GM21390 (cell line): ENCODE data around the gene ALDH3B2.
"Not testable (repeated sequence)": the region's sequence is repeated elsewhere in the genome, so short reads cannot be mapped to it uniquely, and the experiment has no call there.

ENCODE experiments used
- ATAC-seq: cut with Tn5 transposase; IDR thresholded peaks from one replicate; pipeline ENCODE4 v1.9.1; 2021; ENCODE audit not compliant: unreplicated experiment

The ALDH3B2 gene

DNA sequence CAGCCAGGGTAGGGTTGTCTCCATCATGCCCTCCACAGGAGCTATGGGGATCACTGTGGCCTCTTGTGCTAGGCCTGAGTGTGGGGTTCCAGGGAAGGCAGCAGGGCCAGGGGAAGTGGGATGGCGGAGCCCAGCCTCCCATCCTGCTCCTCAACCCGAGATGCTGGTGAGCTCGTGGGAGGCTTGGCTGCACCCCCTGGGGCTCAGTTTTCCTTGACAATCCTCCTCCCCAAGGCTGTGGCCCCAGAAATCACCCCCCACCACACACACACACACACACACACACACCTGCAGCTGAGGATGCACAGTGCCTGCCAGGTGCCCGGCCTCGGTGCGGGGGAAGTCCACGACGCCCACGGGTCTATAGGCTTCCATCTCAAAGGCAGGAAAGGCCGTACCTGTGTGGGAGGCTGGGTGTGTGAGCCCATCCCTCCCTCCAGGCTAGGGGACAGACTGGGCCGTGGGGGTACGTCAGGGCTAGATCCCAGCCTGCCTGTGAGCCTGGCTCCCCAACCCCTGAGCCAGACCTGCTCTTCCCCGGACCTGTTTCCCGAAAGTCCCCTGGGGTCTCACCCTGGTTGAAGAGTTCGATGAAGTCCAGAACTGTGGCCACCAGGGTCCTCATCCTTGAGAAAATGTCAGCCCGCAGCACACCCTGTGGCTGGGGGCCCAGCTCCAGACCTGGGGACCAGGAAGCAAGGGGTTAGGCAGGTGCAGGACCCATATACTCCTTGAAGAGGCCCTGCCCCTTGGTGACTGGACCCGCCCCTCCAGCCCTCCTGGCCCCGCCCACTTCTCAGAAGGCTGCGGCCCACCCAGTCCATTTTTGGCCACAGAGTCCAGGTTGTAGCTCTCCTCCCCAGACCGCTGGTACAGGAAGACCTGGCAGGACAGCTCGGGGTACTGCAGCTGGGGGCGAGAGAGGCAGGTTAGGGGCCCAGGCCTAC lies 29.7 kb downstream of the ALDH3B2 start:
- ATAC-seq, result no peak

DNA sequence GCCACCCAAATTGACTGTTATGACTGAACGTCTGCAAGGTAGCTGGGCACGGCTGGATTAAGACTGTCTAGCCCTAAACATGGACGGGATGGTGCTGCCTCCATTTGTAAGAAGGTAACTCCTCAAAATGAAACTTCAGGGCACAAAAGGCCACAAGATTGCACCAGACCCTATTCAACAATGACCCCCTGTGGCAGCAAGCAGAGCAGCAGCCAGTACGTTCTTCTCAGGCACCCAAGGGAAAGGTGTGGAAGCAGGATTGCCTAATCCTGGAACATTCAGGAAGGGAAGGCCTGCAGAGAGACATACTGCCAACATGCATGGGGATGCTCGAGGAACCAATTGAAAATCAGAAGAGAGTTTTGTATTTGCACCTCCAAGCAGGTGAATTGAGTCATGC lies 30.4 kb downstream of the ALDH3B2 start:
- no peak for ATAC-seq

DNA sequence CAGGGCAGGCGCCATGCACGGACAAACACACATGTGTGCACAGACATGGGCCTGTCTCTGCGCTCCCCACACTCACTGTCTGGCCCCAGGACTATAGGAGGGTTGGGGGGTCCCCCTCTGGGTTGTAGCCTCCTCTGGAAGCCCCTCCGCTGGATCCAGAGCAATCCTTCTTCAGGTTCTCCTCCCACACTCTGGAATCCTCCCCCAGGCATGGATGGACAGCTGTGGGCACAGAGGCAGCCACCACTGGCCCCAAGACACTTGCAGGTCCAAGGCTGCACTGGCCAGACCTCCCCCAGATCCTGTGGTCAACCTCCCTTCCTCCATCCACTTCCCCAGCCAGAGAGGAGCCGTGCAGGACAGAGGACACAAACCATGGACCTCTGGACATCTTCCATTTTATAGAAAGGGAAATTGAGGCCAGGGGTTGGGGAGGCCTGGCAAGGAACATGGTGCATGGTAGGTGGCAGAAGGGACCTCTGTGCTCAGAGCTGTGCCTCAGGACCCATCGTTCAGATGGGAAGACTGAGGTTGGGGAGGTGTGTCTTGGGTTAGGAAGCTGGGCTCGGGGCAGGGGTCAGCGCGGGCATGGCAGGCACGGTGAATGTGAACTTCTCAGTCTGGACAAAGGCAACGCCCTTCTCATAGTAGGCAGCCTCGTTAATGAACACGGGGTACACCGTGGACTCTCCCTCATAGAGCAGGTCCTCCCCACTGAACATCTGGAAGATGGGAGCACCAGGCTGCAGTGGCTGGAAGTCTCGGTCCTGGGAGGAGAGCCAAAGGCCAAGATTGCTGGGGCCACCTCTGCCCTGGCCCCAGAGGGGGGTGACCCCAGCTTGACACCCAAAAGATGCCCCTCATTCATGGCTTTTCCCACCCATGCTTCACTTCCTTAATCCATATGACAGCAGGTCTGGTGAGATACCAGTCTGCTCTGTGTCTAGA lies 32.0 kb downstream of the ALDH3B2 start:
- ATAC-seq, result no peak

DNA sequence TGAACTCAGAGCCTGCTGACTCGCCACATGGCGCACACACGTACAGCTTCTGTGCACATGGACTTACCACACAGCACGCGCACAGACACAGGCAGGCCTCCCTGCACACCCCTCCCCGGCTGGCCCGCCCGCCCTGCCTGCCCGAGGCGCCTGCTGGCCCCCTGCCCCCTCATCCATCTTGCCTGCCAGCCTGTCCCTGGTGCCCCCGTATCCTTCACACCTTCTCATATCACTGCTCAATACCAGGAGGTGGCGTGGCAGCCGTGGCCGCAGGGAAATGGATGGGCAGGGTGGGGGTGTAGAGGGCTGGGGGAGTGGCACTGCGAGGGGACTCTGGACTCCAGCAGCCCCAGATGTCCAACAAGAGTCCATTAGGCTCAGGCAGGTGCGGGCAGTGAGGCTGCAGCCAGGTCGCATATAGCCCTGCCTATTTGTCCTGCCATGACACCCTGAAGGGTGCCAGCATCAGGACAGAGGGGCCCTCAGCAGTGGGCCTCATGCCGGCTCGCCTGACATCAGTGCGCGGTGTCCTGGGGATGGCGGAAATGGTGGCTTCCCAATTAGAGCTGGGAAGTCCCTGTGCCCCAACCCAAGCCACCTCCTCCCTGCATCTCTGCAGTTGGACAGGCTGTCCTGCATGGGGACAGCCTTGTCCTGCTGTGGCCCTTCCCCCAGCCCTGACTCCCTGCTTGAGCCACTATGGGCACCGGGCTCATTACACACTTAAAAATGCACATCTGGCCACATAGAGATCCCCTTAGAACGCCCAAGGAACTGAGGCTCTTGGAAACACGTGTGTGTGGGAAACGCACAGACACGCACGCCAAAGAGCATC lies 32.9 kb downstream of the ALDH3B2 start:
- no peak for ATAC-seq

DNA sequence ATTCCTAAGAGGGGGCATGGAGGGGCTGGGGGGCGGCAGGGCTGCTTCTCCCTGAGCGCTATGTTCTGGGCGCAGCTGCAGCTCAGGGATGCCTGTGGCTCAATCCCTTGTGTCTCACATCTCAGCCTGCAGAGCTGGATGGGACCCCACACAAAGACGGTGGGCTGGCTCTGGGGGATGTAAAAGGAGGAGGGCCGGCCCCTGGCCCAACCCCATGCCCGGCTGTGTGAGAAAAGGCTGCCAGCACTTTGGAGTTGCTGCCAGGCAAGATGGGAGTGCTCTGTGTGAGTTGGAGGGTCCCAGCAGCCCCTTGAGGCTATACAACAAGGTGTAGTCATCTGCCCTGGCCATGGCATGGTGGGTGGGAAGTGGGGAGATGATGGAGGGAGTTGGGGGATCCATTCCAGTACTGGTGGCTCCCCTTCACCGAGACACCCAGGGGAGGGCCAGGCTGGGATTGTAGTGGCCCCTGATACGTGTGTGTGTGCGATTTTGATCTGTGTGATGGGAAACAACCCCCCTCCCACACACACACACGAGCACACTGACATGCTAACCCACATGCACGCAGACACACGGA lies 33.6 kb downstream of the ALDH3B2 start:
- no peak for ATAC-seq

DNA sequence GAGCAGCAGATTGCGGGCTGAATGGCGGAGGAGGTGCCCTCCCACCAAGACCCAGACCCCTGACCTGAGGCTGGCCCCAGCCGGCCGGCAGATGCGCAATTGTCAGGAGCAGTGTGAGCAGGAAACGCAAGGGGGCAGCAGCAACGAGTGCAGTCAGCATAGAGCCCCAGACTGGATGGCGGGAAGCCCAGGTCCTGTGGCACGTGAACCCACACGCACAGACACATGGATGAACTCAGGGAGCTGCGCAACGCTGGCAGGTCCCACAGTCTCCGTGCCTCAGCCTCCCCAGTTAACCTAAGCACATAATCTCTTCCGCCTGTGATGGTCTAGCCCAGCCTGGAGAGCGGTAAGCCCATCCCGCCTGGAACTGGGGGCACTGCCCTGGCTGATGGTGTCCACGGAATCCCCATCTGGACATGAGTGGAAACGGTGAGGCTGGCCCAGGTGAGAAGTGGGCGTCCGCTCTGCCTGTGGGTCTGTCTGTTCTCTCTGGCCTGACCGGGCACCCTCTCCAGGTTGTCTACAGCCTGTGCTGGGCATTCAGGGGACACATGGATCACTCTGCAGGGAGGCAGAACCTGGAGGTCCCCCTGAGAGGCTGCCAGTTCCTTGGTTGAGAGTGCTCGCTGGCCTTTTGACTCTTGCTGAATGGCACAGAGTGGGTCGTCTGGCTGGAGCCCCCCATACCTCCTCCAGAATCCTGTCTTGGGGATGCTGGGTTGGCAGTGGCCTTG lies 34.2 kb downstream of the ALDH3B2 start:
- no peak for ATAC-seq

DNA sequence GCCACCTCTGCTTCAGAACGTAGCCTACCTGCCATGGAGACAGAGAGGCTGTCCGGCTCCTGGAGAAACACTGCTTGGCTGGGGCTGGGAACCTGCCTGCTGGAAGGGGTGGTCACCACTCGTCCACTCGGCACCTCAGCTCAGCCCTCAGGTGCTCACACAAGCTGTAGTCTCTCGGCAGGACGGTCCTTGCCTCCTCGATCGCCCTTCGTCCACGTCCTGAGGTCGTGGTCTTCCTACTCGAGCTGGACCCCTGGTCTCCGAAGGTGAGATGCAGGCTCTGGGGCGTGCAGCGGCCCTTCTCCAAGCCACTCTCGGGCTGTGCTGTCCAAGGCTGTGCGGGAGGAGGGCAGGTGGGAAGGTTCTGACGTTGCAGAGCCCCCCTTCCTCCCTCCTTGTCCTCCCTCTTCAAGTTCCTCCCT lies 35.0 kb downstream of the ALDH3B2 start, which contains the start of gene TBX10:
Gene TBX10 (minus strand): TSS at position 326 of the 422 bp plus-strand sequence. CDS start 291 bp downstream, at position 35.
- no peak for ATAC-seq

DNA sequence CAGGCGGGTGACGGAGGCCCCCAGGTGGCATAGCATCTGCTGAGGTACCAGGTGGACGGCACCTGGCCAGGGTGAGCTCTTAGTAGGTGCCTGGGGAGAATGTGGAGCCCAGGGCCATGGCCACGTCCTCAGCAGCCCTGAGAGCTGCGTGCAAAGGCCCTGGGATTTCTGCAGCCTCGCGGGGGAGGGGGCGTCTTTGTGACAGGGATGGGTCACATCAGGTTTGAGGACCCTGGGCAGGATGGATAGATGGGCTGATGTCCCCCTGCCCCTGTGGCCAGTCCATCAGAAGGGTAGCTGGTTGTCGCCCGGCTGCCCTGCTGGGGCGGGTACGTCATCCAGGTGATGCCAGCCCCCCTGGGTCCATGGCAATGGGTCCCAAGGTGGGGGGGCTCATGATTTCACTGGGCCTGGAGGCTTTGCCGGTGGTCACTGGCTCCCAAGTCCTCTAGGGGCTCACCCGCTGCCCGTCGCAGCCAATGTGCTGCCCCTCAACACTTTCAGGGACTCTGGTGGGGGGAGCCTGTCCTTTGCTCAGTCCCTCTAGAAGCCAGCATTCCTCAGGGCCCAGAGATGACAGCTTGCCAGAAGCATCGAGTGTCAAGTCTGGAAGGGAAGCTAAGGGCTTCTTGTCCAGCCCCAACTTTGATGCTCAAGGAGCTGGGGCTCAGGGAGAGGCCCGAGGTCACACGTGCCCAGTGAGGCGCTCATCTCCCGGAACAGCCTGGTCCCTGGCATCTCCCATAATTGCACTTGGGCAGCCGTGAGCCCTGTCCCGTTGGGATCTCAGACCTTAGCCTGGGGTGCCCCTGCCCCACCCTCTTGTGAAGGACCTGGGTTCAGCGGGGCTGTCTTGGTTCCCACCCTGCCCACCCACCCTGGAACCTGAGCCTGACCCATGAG lies 35.6 kb downstream of the ALDH3B2 start:
- ATAC-seq, result no peak

DNA sequence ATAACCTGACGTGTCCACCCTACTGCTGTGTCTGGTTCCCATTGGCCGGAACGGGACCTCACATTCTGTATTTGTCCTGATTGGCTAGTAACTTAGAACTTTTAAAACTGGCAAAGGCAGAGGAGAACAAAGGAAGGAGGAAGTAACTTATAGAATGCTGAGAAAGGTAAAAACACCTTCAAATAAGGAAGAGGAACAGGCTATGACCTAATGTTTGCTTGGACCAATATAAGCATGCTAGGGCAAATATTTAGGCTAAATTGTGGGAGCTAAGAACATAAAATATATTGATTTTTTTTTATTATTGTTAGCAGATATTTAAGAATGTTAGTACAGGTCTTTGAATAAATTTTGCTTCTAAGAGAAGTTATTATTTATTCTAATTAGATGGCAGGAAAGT lies 37.0 kb downstream of the ALDH3B2 start:
- not testable (repeated sequence) for ATAC-seq

DNA sequence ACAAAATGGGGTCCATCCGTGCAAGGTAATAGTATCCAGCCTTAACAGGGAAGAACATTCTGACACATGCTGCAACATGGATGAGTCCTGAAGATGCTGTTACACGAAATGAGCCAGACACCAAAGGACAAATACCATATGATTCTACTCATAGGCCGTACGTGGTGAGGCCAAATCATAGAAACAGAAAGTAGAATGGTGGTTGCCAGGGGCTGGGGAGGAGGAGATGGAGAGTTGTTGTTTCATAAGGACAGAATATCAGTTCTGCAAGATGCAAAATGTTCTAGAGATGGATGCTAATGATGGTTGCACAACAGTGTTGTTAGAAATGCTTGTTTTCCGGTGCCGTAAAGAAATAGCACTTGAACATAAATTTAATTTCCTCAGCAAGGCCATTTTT lies 37.5 kb downstream of the ALDH3B2 start:
- no peak for ATAC-seq

DNA sequence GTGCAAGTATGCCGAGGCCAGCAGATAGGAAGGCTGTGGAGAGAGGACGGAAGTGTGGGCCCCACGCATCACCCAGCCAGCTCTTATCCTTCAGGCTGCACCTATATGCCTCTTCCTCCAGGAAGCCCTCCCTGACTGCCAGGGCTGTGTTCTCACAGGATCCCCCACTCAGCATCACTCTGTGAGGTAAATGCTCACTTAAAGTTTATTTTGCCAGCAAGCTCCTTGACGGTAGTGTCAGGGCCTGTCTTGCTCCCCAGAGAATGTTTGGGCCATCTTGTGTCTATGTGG lies 39.2 kb downstream of the ALDH3B2 start:
- no peak for ATAC-seq

DNA sequence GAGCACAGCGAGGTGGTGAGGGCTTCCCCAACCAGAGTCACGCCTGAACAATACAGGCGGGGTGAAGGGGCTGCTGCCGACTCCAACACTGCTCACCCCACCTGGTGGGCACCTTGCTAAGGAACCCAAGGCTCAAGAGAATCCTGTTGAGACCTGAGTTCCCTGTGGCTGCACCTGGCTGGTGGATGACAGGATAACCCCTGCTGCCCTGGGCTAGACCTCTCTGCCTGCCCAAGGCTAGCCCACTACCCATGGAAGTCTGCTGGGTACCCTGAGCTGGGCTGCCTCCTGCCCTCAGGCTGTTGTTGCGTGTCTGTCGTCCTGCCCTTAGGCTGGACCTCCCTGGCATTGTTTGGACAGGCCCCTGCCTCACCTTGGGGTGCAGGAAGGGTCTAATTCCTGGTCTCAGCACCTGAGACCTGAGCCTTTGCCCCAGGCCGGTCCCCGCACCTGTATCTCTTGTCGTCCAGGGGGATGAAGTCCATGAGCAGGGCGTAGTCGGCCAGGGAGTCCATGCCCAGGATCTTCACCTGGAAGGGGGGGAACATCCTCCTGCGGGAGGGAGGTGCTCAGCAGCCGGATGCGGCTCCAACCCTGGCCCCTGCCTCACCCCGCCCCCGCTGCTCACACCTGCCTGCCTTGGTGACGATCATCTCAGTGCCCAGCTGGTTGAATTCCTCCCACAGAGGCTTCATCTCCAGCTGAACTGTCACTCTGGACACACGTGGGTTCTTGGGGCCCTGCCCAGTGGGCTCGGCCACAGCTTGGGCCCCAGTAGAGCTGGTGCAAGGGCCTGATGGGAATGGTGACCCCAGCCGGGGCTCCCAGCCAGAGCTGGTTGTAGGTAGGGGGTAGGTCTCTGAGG lies 39.8 kb downstream of the ALDH3B2 start:
- ATAC-seq, result no peak

DNA sequence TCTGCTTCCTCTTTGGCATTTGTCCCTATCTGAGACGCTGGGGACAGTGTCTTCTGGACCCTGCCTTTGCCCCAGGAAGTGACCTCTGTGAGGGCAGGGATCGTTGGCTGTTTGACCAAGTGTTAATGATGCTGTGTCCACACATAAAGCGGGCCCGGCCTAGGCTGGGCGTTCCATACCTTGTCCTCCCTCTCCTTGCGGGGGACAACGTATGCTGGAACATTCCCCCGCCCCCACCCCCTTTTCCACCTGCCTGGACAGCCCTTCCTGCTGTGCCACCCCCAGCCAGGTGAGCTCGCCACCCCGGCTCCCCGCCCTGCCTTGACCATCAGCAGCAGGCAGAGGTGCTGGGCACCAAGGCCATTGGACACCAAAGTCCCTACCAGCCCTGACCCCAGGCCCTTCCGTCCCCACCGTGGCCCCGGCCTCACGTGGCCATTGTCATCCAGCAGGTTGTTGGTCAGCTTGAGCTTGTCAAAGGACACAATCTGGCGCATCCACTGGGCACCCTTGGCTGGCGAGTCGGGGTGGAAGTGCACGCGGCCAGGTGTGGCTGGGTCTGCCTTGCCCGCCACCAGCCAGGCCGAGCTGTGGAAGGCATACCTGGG lies 40.6 kb downstream of the ALDH3B2 start:
- no peak for ATAC-seq

DNA sequence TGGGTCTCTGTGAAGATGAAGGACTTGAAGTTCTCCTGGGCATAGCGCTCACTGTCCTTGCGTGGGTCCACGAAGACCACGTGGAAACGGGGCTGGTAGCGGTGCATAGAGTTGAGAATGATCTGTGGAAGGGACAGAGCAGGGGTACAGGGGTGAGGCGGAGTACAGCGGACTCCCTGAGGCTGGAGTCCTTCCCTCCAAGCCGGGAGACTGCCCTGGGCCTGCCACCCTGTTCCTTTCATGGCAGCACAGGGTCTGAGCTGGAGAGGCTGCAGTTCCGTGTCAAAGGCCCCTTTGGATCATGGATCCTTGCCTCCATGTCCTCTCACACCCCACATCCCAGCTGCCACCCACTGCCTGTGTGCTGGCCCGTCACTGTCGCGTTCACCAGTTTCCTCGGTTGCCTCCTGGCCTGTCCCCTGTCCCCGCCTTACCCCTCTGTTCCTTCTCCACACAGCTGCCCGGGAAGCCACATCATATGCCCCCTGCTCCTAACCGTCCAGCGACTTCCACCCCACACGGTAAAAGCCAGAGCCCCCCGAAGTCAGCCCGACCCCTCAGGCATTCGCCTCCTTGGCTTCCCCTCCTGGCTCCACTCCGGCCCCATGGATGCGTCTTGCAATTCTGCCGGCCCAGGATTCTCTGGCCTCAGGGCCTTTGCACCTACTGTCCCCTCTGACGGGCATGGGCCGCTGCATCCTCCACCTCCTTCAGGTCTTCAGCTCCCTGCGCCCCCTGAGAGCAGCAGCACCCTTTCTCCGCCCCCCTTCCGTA lies 41.3 kb downstream of the ALDH3B2 start:
- ATAC-seq, result no peak

DNA sequence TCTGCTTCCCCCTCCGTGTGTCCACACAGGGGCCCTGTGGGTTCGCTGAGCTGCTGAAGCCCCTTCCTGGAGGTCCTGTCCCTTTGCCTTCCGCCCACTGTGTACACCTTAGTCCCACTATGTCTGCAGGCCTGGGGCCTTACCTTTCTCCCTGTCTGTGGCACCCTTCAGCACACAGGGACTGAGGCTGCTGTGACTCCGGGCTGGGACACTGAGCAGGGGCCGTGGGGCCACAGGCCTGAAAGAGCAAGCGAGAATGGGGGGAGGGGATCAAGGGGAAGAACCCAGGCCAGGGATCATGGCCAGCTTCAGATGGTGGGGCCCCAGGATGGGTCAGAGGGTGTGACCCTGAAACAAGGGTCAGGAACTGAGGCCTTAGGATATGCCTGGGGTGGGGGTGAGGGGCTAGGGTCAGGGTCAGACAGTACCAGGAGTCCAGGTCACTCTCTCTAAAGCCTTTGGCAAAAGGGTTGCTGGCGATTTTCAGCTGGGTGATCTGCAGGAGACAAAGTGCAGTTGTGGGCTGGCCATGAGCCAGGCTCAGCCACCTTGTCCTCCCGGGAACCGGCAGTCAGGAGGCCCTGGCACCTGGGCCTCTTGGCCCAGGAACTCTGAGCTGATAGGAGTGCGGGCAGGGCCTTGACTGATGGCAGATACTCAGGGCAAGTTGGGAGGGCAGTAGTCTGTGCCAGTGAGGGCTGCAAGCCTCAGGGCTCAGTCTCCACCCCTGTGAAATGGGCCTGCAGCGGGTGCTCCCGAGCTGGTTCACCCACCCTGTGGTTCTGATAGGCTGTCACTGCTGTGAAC lies 42.0 kb downstream of the ALDH3B2 start:
- ATAC-seq, result no peak

DNA sequence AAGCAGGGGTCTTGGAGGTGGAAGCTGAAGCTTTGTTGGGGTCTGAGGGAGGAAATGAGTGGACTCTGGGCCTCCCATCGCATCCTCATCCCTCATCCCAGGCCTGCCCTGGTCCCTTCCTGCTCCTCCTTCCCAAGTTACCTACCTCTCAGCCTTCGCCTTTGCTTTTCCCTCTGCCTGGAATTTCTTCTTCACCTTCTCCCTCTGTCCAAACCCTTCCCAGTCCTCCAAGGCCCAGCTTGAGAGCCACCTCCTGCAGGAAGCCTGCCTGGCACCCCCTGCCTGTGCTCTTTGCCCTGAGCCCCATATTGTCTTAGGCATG lies 42.6 kb downstream of the ALDH3B2 start:
- ATAC-seq, result no peak
